ENCODE results near the gene USP15.

USP15 gene

DNA sequence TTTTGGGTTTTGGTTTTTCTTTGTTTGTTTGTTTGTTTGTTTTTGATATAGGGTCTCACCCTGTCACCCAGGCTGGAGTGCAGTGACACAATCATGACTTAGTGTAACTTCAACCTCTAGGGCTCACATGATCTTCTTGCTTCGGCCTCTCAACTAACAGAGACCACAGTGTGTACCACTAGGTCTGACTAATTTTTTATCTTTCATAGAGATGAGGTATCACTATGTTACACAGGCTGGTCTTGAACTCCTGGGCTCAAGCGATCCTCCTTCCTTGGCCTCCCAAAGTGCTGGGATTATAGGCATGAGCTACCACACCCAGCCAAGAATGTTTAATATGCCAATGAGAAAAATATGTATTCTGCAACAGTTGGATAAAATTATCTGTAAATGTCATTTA is 29.6 kb upstream of the USP15 start:
- no peak for TF ChIP-seq SIN3A (IDR thresholded peaks at IDR 0.05; ENCODE audit: borderline replicate concordance, insufficient read depth, low read length)
- TF ChIP-seq POLR2AphosphoS5 (IDR thresholded peaks at IDR 0.05; ENCODE audit: low read depth, low read length) = no peak
- no peak for TF ChIP-seq TAF1 (IDR thresholded peaks at IDR 0.05; ENCODE audit: borderline replicate concordance, insufficient read depth, low read length)
- no peak for TF ChIP-seq REST (IDR thresholded peaks at IDR 0.05; ENCODE audit: insufficient read depth in 1 of 2, low read depth in 2 of 2, low read length in 2 of 2)
- TF ChIP-seq FOXP2 (optimal IDR thresholded peaks at IDR 0.05; ENCODE audit: borderline replicate concordance, extremely low read depth, extremely low read length, insufficient read depth) = no peak

- no peak for TF ChIP-seq TAF1 (IDR thresholded peaks at IDR 0.05; ENCODE audit: borderline replicate concordance, insufficient read depth, low read length)
- no peak for TF ChIP-seq SIN3A (IDR thresholded peaks at IDR 0.05; ENCODE audit: borderline replicate concordance, insufficient read depth, low read length)
- TF ChIP-seq REST (IDR thresholded peaks at IDR 0.05; ENCODE audit: insufficient read depth in 1 of 2, low read depth in 2 of 2, low read length in 2 of 2) = no peak
- TF ChIP-seq POLR2AphosphoS5 (IDR thresholded peaks at IDR 0.05; ENCODE audit: low read depth, low read length) = no peak
- no peak for TF ChIP-seq FOXP2 (optimal IDR thresholded peaks at IDR 0.05; ENCODE audit: borderline replicate concordance, extremely low read depth, extremely low read length, insufficient read depth)
These were observed 28.0 kb upstream of the USP15 start for GRCh38 chr12:62232143-62232729.

- TF ChIP-seq FOXP2 (optimal IDR thresholded peaks at IDR 0.05; ENCODE audit: borderline replicate concordance, extremely low read depth, extremely low read length, insufficient read depth) (no peak), SIN3A (IDR thresholded peaks at IDR 0.05; ENCODE audit: borderline replicate concordance, insufficient read depth, low read length) (no peak), POLR2AphosphoS5 (IDR thresholded peaks at IDR 0.05; ENCODE audit: low read depth, low read length) (no peak), REST (IDR thresholded peaks at IDR 0.05; ENCODE audit: insufficient read depth in 1 of 2, low read depth in 2 of 2, low read length in 2 of 2) (no peak), TAF1 (IDR thresholded peaks at IDR 0.05; ENCODE audit: borderline replicate concordance, insufficient read depth, low read length) (no peak)
These were observed 26.4 kb upstream of the USP15 start for GRCh38 chr12:62233805-62234204.

GRCh38 chr12:62239571-62239970 is 20.6 kb upstream of the USP15 start:
- TF ChIP-seq SIN3A (IDR thresholded peaks at IDR 0.05; ENCODE audit: borderline replicate concordance, insufficient read depth, low read length) (no peak), FOXP2 (optimal IDR thresholded peaks at IDR 0.05; ENCODE audit: borderline replicate concordance, extremely low read depth, extremely low read length, insufficient read depth) (no peak), REST (IDR thresholded peaks at IDR 0.05; ENCODE audit: insufficient read depth in 1 of 2, low read depth in 2 of 2, low read length in 2 of 2) (no peak)

Data from PFSK-1 (cell line).